ENCODE measurements around the gene ZNF554.
"Not testable (repeated sequence)": the region's sequence is repeated elsewhere in the genome, so short reads cannot be mapped to it uniquely, and the experiment has no call there.

The ZNF554 gene

DNA sequence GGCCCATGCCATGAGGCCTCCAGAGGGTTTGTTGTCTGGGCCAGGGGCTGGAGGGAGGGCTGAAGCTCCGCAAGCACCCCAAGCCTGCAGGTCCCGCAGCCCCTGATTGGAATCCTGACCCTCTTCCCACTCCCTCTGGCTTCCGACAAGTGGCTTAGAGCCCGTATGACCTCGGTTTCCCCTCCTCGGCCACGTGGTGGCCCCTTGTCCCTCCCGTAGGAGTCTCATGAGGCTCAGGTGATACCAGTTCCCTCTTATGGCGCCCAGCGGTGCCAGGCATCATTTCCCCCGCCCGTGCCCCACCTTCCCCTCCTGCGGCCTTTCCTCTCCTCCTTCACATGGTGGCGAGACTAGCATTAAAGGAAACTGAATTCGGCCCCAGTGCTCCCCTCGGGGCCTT lies 28.2 kb upstream of the ZNF554 start:
- no peak for DNase-seq

DNA sequence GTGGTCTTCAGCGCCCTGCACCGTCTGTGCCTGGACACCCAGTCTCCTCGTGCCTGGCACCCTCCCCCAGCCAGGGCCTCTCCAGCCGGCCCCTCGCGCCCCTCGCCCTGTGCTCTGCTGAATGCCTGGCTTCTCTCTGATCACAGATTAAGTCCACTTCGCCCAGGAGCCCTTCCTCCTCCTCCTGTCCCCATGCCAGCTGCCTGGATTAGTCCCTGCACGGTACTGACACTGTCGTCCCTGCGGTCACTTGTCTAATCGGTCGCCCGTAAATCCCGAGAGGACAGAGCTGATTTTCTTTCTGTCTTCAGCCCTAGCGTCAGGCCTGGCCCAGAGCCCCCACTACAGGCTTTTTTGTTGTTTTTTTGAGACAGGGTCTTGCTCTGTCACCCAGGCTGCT lies 27.8 kb upstream of the ZNF554 start:
- no peak for DNase-seq

DNA sequence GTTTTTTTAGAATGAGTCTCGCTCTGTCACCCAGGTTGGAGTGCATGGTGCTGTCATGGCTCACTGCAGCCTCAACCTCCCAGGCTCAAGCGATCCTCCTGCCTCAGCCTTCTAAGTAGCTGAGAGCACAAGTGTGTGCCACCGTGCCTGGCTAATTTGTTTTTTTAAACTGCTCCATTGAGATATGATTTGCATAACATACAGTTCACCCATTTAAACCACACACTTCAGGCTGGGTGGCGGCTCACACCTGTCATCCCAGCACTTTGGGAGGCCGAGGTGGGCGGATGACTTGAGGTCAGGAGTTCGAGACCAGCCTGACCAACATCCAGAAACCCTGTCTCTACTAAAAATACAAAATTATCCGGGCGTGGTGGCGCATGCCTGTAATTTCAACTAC lies 27.0 kb upstream of the ZNF554 start:
- DNase-seq: not testable (repeated sequence)

DNA sequence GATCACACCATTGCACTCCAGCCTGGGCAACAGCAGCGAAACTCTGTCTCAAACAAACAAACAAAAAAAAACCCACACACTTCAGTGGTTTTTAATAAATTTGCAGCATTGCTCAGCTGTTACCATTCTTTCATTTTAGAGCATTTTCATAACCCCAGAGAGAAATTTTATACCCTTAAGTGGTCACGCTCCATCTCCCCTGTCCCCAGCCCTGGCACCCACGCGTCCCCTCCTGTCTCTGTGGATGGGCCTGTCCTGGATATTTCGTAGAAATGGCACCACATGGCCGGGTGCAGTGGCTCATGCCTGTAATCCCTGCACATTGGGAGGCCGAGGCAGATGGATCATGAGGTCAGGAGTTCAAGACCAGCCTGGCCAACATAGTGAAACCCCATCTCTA lies 26.5 kb upstream of the ZNF554 start:
- no peak for DNase-seq

DNA sequence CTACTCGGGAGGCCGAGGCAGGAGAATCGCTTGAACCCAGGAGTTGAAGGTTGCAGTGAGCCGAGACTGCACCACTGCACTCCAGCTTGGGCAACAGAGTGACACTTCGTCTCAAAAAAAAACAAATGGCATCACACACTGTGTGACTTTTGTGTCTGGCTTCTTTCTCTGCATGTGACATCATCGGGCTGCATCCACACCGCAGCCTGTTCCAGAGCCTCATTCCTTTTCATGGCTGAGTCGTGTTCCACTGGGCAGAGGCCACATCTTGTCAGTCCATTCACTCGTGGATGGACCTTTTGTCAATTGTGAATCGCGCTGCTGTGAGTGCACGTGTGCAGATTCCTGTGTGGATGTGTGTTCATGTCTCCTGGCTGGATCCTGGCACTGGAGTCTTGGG lies 26.1 kb upstream of the ZNF554 start:
- DNase-seq: no peak

DNA sequence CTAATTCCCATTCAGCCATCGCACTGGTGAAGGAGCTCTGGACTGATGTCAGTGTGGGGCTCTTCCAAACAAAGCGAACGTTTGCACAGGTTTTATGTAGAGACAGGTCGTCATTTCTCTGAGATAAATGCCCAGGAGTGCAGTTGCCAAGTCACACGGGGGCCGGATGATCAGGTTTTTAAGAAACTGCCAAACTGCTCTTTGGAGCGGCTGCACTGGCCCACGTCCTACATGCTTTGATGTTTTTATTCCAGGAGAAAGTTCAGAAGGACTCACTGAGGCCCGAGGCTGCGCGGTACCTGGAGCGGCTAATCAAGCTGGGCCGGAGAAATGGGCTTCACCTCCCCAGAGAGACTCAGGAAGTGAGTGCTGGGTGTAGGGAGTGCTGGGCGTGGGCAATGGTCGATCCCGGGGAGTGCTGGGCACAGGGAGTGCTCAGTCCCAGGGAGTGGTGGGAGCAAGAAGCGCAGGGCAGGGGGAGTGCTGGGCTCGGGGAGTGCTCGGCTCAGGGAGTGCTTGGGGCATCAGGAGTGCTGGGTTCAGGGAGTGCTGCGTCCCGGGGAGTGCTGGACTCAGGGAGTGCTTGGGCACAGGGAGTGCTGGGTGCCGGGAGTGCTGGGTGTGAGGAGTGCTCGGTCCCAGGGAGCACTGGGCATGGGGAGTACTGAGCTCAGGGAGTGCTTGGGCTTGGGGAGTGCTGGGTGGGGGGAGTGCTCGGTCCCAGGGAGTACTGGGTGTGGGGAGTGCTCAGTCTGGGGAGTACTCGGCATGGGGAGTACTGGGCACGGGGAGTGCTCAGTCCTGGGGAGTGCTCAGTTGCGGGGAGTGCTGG lies 23.6 kb upstream of the ZNF554 start:
- no peak for DNase-seq

DNA sequence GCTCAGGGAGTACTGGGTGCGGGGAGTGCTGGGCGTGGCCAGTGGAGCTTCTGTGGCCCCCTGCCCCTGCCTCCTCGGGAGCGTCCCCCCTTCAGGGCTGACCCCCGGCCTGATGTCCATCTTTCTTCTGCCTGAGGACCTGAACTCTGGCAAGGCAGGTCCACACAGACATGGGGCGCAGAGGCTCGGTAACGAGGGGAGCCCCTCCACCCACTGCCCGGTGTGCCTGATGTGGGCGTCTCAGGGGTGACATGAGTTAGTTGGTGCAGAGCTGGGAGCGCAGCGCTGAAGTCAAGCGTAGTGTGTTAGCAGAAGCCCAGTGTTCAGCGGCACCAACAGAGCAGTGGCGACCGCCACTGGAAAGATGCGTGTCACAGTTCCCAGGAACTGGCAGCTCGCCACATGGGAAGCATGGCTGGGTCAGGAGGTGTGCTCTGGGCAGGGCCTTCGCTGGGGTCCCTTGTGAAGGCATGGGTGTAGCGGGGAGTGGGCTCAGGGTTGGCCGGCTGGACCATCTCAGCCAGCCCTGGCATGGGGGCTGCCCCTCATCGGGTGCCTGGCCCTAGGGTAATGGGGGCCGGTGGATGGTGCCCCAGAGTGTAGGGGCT lies 22.9 kb upstream of the ZNF554 start:
- no peak for DNase-seq

DNA sequence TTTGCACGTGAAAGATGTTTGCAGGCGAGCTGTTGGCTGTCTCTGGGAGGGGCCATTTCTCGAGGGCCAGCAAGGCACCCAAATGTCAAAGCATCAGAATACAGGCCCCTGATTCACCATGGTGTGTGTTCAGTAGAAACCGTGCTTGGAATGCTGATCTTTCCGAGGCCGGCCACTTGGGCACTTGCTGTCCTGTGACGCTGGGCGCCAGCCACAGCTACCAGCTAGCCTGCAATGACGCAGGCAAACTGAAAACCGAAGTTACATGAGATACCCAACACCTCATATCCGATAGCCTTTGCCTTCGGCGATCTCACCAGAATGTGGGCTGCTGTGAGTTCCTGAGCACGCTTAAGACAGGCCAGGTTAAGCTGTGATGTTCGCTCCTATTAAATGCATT lies 22.4 kb upstream of the ZNF554 start:
- DNase-seq: no peak

DNA sequence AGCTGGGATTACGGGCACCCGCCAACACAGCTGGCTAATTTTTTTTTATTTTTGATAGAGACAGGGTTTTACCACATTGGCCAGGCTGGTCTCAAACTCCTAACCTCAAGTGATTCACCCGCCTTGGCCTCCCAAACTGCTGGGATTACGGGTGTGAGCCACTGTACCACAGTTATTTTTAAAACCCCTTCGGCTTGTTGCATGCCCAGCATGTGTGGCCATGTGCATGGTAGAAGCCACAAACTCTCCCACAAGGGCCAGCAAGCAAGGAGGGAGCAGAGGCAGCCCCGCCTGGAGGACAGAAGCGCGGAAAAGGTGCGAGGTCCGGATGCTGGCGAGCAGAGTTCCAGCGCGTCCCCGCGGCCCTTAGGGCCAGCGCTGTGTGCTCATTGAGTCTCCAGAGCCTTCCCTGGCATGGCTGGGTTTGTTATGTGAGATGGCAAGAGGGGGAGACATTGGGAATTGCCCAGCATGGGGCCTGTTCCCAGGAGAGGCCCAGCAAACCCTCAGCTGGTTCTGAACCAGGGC lies 21.4 kb upstream of the ZNF554 start:
- no peak for DNase-seq

DNA sequence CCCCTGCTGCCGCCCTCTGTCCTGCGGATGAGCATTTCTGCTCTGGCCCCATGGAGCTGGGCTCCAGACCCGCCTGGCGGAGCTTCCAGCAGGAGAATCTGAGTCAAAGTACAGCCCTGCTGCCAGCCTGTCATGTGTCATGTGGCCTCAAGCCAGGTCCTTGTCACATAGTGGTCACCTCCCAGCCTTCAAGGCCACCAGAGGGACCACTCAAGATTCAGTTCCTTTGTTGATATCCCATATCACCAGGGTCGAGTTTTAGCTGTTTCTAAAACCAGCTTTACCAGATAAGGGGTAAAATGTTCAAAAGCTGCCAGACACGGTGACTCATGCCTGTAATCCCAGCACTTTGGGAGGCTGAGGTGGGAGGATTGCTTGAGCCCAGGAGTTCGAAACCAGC lies 20.9 kb upstream of the ZNF554 start:
- DNase-seq: no peak

DNA sequence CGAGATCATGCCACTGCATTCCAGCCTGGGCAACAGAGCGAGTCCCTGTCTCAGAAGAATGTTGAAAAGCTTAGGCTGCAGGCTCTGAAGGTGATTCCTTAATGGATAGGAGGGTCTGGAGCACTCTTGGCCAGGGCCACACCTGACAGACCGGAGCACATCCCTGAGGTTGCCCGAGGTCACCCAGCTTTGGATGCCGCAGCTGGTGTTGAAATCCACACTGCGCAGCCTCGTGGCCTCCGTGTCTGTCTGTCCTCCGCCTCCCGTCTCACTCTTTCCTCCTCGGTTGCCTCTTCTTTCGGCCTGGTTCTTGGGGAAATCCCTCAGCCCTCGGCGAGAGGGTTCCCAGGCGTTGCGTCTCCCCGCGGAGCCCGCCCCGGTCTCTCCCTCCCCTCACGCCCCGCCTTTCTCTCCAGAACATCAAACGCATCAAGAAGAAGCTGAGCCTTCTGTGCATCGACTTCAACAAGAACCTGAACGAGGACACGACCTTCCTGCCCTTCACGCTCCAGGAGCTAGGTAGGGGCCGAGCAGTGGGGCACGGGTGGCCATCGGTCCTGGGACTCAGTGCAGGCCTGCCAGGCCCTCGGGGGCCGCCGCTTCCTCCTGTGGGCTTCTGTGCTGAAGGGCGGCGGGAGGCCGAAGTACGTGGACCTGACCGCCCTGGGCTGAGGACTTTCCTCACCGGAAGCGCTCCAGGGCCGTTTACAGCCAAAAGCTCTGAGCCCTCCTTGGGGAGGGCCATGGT lies 20.2 kb upstream of the ZNF554 start:
- no peak for DNase-seq

DNA sequence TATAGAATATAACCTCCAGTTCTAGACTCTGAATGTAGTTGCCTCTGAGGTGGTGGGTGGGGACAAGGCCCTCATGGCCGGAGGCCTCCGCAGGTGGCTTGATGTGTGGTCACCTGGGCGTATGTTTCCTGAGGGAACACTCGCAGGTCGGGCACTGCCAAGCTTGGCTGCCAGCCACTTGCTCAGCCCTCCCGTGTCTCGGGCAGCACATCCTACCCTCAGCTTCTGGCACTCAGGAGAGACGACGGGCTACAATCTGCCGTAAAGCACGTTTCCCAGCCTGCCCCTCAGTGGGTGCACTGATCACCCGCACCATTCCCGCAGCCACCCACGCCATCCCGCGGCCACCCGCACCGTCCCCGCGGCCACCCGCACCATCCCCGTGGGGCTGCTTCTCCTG lies 19.2 kb upstream of the ZNF554 start:
- no peak for DNase-seq

DNA sequence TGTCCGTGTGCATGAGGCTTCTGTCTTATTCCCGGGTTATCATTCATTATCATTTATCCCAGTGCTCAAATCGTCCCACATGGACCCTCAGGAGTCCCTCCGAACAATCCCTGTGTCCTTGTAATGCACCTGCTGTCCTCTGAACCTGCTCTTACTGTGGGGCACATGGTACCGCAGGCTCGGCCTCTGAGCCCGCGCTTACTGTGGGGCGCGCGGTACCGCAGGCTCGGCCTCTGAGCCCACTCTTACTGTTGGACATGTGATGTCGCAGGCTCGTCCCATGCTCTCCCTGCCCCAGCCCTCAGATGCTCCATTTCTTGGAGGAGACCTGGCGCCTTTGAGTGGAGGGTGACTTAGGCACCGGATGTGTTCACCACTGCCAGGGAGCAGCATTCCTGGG lies 16.8 kb upstream of the ZNF554 start:
- no peak for DNase-seq

DNA sequence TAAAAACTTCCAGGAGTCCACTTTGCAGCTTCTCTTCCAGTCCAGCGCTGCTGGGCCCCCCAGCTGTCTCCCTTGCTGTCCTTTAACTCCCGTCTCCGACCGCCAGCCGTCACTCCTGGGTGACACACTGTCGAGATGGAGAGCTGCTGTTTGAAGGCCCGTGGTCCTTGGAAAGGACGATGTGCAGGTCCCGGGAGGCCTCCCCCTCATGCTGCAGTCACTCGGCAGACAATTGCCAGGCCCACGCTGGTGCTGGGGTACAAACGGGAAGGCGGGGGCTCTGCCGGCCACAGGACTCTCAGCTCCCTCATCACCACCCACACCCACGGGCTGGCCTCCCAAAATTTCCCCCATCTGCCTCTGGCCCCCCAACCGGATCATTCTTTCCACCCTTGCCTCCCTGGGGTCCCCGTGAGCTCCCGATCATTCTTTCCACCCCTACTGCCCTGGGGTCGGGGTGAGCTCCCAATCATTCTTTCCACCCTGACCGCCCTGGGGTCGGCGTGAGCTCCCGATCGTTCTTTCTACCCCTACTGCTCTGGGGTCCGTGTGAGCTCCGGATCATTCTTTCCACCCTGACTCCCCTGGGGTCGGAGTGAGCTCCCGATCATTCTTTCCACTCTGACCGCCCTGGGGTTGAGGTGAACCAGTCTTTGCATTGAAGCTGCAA lies 16.0 kb upstream of the ZNF554 start:
- DNase-seq: no peak

DNA sequence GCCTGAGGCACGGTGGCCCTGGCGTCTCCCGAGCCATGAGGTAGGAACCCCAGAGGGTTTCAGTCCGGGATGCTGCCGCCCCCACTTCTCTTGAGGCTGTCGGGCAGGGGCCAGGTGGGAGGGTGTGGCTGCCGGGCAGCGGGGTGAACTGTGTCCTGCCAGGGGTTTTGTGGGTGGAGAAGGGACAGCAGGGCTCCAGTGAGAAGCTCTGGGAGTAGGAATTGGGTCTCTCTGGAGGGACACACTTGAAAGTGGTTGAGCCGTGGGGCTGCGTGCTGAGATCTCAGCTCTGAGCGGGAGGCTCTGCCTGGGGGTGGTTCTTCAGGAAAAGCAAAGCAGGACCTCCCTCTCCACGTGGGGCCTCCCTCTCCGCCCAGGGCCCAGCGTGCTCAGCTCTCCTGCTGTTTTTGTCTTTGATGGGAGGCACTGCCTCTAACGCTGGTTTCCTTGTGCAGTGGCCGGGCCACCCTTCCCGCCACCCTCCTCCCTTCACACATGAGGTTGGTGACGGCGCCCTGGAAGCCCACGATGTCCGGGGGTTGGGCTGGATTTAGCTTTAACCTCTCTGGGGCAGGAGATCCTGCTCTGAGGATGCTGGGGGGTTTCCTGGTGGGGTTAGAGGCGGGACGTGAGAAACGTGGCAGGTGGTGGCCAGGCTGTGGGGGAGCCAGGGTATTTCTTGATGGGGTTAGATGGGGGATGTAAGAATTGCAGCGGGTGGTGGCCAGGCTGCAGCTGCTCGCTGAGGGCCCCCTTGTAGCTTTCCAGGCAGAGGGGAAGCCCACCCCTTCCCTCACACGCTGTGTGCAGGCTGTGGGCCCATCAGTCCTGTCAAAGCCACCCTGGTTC lies 15.3 kb upstream of the ZNF554 start:
- no peak for DNase-seq

DNA sequence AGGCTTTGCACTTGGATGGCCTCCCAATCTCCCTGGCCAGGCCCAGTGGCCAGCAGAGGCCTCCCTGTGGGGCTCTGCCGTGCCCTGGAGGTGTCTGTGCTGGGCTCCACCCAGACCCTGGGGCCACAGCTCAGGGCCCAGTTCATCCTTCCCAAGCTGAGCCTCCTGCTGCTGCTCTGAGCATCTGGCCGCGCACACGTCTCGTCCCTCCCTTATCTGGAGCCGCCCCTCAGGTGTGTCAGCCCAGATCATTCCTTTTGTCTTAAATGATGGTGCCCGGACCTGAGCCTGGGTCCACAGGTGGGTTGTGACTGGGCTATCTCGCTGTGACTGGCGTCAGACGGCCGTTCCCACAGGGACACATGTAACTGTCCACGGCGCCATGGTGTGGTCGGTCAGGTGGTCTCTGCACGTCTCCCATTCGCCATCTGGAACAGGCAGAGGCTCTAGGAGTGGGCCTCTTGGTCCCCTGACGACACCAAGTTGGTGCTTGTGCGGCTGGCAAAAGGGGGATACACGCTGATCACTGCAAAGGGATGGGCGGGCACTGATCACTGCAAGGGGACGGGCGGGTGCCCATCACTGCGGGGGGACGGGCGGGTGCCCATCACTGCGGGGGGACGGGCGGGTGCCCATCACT lies 14.3 kb upstream of the ZNF554 start:
- no peak for DNase-seq

DNA sequence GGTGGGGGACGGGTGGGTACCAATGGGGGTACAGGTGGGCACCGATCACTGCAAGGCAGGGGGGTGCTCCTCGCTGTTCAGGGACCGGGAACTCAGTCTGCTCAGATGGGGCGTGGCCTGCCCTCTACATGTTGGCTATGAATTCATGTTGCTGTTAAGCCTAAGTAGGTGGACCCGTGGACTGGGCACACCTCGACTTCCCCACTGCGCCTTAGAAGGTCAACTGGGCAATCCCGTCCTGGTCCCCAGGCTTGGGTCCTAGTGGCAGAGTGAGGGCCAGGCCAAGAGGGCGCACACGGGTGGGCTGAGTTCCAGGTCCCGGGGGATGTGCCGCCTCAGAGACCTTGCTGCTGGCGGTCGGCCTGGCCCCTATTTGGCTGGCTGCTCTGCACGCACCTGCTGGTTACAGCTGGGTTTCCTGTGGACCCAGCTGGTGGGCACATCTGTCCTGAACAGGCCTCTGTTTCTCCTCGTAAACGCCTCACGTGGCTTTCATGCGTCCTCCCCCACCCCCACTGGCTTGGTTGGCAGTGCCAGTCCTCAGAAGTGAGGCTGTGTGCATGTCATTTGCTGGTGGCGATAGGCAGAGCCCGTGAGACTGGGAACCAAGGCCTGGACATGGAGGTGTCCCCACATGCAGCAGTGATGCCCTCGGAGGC lies 13.5 kb upstream of the ZNF554 start:
- no peak for DNase-seq

DNA sequence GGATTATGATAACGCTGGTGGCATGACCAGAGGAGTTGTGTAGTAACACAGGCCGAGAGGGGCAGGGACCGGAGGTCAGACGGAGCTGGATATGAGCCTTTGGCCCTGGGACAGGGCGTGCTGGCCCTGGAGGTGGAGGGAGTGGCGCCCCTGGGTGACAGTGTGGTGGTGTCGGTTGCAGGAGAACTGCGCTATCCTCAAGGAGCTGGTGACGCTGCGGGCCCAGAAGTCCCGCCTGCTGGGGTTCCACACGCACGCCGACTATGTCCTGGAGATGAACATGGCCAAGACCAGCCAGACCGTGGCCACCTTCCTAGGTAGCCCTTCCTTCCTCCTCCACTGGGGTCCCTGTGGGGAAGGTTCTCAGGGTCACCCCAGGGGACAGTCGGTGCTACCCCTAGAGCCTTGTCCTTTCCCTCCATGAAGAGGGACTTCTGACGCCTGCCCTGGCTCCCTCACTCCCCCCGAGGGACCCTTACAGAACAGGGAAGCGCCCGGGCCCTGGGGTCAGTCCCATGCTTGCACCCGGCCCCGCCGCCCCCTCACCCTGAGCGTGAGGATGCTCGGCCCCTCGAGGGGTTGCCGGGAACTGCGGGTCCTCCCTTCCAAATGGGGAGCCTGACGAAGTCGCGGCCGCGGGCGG lies 12.8 kb upstream of the ZNF554 start:
- DNase-seq: no peak

DNA sequence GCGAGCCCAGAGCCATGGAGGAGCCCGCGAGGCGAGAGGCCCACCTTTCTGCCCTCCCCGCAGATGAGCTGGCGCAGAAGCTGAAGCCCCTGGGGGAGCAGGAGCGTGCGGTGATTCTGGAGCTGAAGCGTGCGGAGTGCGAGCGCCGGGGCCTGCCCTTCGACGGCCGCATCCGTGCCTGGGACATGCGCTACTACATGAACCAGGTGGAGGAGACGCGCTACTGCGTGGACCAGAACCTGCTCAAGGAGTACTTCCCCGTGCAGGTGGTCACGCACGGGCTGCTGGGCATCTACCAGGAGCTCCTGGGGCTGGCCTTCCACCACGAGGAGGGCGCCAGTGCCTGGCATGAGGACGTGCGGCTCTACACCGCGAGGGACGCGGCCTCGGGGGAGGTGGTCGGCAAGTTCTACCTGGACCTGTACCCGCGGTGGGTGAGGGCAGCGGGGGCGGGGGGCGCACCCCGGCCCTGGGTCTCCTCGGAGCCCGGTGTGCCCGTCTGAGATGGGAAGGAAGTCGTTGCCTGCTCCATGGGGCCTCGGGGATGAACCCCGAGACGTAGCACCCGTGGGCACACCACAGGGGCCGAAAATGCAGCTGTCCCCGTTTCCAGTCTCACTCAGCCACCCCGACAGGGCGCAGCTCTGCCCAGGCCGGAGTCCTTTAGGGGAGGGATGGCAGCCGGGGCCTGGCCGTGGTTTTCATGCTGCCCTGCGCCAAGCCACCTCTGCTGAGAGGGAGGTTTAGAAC lies 12.1 kb upstream of the ZNF554 start:
- no peak for DNase-seq

Measured in CD4-positive, alpha-beta T cell treated with Interleukin-21 for 1 hour (primary cell).